A673 (cell line): ENCODE results near the gene ETV1. TPM values are rescaled to one million over a fixed set of nuclear protein-coding genes. Genes with fewer than 3 reads are reported as not detected.

Experiments used
- BruUV-seq: library from RNA; stranded (reverse); fragments of 400-500 nt; replicated peaks from 2 replicates; lab custom pipeline; 2021; lab: Mats Ljungman, UMichigan
- CTCF ChIA-PET: fragments of 300-600 bp; sonication (Branson Sonifier 250); formaldehyde crosslinking; loops from one replicate; lab custom pipeline; 2022; ENCODE audit warnings: antibody characterized with exemption; lab: Charles Lee
- POLR2A ChIA-PET: fragments of 300-600 bp; sonication (Branson Sonifier 250); formaldehyde crosslinking; loops from one replicate; lab custom pipeline; 2022; ENCODE audit warnings: antibody characterized with exemption; ENCODE audit not compliant: low non-redundant PET; lab: Charles Lee
- DNase-seq: peaks from one replicate; pipeline ENCODE4 v3.0.0-alpha.2; 2015; ENCODE audit warnings: low spot score
- H3K27ac ChIP-seq: fragments of 200-600 bp; sonication (generic); 2 replicates; pipeline ENCODE4 v1.5.1; 2016; ENCODE audit warnings: mixed run types, low read depth, mild to moderate bottlenecking, mixed read lengths, antibody characterized with exemption, low read length; ENCODE audit not compliant: poor library complexity, severe bottlenecking
- H3K27me3 ChIP-seq: fragments of 200-600 bp; sonication (generic); replicated peaks from 2 replicates; pipeline ENCODE4 v1.6.1; 2017; ENCODE audit warnings: mixed run types, low read depth, mild to moderate bottlenecking, mixed read lengths, antibody characterized with exemption, low read length; ENCODE audit not compliant: insufficient read depth, poor library complexity
- H3K36me3 ChIP-seq: fragments of 200-600 bp; sonication (generic); 2 replicates; pipeline ENCODE4 v1.6.1; 2016; ENCODE audit warnings: mixed run types, mild to moderate bottlenecking, mixed read lengths, antibody characterized with exemption, low read length; ENCODE audit not compliant: insufficient read depth, poor library complexity, severe bottlenecking
- H3K4me1 ChIP-seq: fragments of 200-600 bp; sonication (generic); 2 replicates; pipeline ENCODE4 v1.6.1; 2017; ENCODE audit warnings: mixed run types, mild to moderate bottlenecking, mixed read lengths, antibody characterized with exemption, low read length; ENCODE audit not compliant: insufficient read depth, poor library complexity, severe bottlenecking
- H3K4me3 ChIP-seq: fragments of 200-600 bp; sonication (generic); 2 replicates; pipeline ENCODE4 v1.5.1; 2016; ENCODE audit warnings: low read depth, mixed run types, mild to moderate bottlenecking, mixed read lengths, low read length; ENCODE audit not compliant: poor library complexity, severe bottlenecking
- H3K9me3 ChIP-seq: fragments of 200-600 bp; sonication (generic); 2 replicates; pipeline ENCODE4 v1.6.1; 2016; ENCODE audit warnings: mixed run types, low read depth, mild to moderate bottlenecking, mixed read lengths, antibody characterized with exemption, low read length; ENCODE audit not compliant: poor library complexity, severe bottlenecking
- EZH2 ChIP-seq: fragments of 200-600 bp; sonication (generic); IDR thresholded peaks from 2 replicates; pipeline ENCODE4 v1.6.1; 2017; ENCODE audit warnings: borderline replicate concordance, low read depth, mild to moderate bottlenecking, mixed read lengths, antibody characterized with exemption, low read length; ENCODE audit not compliant: poor library complexity, severe bottlenecking
- intact Hi-C: fragments of 100-400 bp; cut with micrococcal nuclease; formaldehyde crosslinking; loops from one replicate; pipeline ENCODE4 v1.10.0; 2022; ENCODE audit not compliant: unreplicated experiment
- total RNA-seq: library from RNA; stranded (reverse); gene quantifications from 2 replicates; pipeline ENCODE4 v1.2.3, GENCODE V29; 2021
- TF ChIP-seq, protein P1 (sequence below): fragments of 300-800, 200-600 bp; sonication (generic); conservative IDR thresholded peaks from 2 replicates; pipeline ENCODE4 v1.5.1; 2017; ENCODE audit warnings: low read depth, mild to moderate bottlenecking, antibody characterized with exemption, low read length, moderate library complexity, mixed read lengths

The ETV1 gene
- total RNA-seq, 1 experiment from 2014 or later: 84.1 TPM

DNA sequence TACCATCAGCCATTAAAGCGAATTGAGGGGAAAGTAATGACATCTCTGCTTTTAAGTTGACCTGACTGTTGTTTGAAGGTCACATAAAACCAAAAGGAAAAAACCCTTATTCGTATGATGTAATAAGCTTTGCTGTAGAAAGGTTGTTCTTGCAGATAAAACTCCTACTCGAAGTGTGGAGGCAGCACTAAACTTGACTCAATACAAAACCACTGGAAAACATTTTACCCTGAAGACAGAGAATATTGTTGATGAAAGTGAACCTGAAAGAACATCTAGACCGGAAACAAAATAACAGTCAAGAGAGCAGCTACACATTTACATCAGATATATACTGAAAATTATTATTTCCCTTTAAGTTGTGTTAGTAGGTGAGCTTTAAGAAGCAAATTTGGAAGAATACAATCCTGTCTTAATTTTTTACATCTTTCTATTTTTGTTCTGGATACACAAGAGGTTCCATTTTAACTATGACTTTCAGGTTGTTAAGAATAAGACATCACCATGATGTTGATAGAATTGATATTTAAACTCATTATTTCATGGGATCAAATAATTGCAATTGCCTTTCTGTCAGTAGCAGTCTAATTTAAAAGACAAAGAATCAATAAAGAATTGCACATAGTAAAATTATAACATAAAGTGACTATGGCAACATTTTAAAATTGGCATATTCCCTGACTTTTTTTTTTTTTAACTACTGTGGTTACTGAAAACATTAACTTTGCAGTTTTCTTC is 6.4 kb downstream of the ETV1 start:
- H3K27ac ChIP-seq: peak overlapping the region; percentile 82
- DNase-seq: no peak
- H3K27me3 ChIP-seq: no peaks in the 10 kb centered on the region
- H3K36me3 ChIP-seq: no peaks in the 10 kb centered on the region
- peaks cover 72% of the 10 kb centered on the region for H3K4me1 ChIP-seq
- POLR2A ChIA-PET: no interaction called here
- no peaks in the 10 kb centered on the region for H3K9me3 ChIP-seq
- intact Hi-C loops: loop anchor here (5.0 to 10.0 kb wide), 3 partner anchors 238 to 709 kb away; no protein-coding TSS in a partner anchor
- BruUV-seq: no TSS peak
- TF ChIP-seq, protein P1, sequence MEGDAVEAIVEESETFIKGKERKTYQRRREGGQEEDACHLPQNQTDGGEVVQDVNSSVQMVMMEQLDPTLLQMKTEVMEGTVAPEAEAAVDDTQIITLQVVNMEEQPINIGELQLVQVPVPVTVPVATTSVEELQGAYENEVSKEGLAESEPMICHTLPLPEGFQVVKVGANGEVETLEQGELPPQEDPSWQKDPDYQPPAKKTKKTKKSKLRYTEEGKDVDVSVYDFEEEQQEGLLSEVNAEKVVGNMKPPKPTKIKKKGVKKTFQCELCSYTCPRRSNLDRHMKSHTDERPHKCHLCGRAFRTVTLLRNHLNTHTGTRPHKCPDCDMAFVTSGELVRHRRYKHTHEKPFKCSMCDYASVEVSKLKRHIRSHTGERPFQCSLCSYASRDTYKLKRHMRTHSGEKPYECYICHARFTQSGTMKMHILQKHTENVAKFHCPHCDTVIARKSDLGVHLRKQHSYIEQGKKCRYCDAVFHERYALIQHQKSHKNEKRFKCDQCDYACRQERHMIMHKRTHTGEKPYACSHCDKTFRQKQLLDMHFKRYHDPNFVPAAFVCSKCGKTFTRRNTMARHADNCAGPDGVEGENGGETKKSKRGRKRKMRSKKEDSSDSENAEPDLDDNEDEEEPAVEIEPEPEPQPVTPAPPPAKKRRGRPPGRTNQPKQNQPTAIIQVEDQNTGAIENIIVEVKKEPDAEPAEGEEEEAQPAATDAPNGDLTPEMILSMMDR: no peak
- TF ChIP-seq EZH2: no peak
- CTCF ChIA-PET: no interaction called here
- peak overlapping the region; percentile 5 for H3K4me3 ChIP-seq

DNA sequence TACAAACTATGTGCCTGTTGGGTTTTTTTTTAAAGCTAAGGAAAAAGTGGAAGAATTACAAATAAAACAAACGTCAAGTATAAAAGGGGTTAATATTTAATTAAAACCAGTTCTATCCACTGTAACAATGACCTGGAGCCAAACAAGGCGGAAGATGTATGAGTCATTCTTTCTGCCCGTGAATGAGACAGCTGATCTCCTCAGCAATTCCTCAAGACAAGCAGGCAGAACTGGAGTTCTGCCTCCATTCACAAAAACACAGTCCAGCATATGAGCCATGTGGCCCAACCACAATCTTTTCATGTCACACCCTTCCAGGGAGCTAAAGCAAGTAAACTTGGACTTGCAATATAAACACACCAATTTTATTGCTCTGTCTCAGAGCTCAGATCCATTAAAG is 8.4 kb downstream of the ETV1 start:
- Histone ChIP-seq H3K27ac (peak overlapping the region; percentile 82), H3K4me3 (peak overlapping the region; percentile 13), H3K4me1 (peaks cover 63% of the 10 kb centered on the region), H3K9me3 (no peaks in the 10 kb centered on the region), H3K27me3 (no peaks in the 10 kb centered on the region), H3K36me3 (no peaks in the 10 kb centered on the region)
- intact Hi-C loops: loop anchor here (2.0 to 10.0 kb wide), 5 partner anchors 60 to 711 kb away; no protein-coding TSS in a partner anchor
- TF ChIP-seq EZH2: no peak
- TF ChIP-seq, protein P1: no peak
- ChIA-PET POLR2A (no interaction called here), CTCF (interaction anchor here (1.4 kb wide), 1 partner anchor 8 kb away, joined by 5 read pairs; the partner anchor contains the start of gene ETV1)
- no TSS peak for BruUV-seq
- DNase-seq: peak; percentile 94

DNA sequence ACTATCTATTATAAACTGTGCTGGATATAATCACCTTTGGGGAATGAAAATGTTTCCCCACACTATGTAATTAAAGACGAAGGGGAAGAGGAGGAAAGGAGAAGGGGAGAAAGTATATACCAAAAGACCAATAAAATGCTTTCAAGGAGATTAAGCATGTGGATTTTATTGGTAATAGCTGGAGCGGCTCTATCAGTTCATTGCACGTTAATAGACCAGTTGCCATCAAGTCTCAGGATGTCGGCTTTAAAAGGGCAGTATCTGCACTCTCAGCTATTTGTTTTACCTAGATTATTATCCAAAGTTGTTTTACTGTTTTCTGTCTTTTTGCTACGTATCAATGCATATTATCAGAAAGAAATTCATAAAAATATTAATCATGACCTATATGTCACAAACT is 9.0 kb downstream of the ETV1 start:
- no TSS peak for BruUV-seq
- H3K27ac ChIP-seq: peak overlapping the region; percentile 82
- no peak for TF ChIP-seq EZH2
- TF ChIP-seq, protein P1: no peak
- intact Hi-C loops: loop anchor here (2.0 to 10.0 kb wide), 5 partner anchors 60 to 712 kb away; no protein-coding TSS in a partner anchor
- no peaks in the 10 kb centered on the region for H3K36me3 ChIP-seq
- peaks cover 59% of the 10 kb centered on the region for H3K4me1 ChIP-seq
- no peaks in the 10 kb centered on the region for H3K27me3 ChIP-seq
- H3K9me3 ChIP-seq: no peaks in the 10 kb centered on the region
- ChIA-PET CTCF (interaction anchor here (1.4 kb wide), 1 partner anchor 9 kb away, joined by 5 read pairs; the partner anchor contains the start of gene ETV1), POLR2A (no interaction called here)
- DNase-seq: peak; percentile 56
- peak overlapping the region; percentile 13 for H3K4me3 ChIP-seq
